Gastroesophageal sphincter (tissue), 3 donors: Measurements from ENCODE around the gene LRRC1.

Experiments
- CTCF ChIP-seq, 4 experiments: fragments of 200-600 bp in 2 of 4; fragments of 450-650 bp in 2 of 4; sonication (generic) in 1 of 4; IDR thresholded peaks; one replicate each; pipeline ENCODE4 v1.5.1; 2017 to 2019; ENCODE audit warnings: antibody characterized with exemption in 4 of 4, mild to moderate bottlenecking in 2 of 4, moderate library complexity in 2 of 4
- EP300 ChIP-seq: sonication (generic); formaldehyde crosslinking; IDR thresholded peaks from one replicate; pipeline ENCODE4 v1.6.1; 2017; ENCODE audit warnings: antibody characterized with exemption, mild to moderate bottlenecking
- POLR2A ChIP-seq, 2 donors: fragments of 450-650 bp; IDR thresholded peaks; one replicate each; pipeline ENCODE4 v1.6.1; 2017; ENCODE audit warnings: antibody characterized with exemption in 2 of 2, mild to moderate bottlenecking in 2 of 2, moderate library complexity in 1 of 2
- POLR2AphosphoS5 ChIP-seq: sonication (generic); formaldehyde crosslinking; IDR thresholded peaks from one replicate; pipeline ENCODE4 v1.6.1; 2017; ENCODE audit warnings: antibody characterized with exemption

GRCh38 chr6:53861518-53861917, 66.7 kb downstream of the LRRC1 start:
- TF ChIP-seq POLR2AphosphoS5 (no peak), CTCF (IDR thresholded peaks at IDR 0.05) (no peak), POLR2A (IDR thresholded peaks at IDR 0.05) (no peak), EP300 (no peak)
